ENCODE data around the gene CSH1. TPM values are rescaled to one million over a fixed set of nuclear protein-coding genes. Genes with fewer than 3 reads are reported as not detected.
"Not testable (repeated sequence)": the region's sequence is repeated elsewhere in the genome, so short reads cannot be mapped to it uniquely, and the experiment has no call there.

The CSH1 gene
- total RNA-seq: not detected

DNA sequence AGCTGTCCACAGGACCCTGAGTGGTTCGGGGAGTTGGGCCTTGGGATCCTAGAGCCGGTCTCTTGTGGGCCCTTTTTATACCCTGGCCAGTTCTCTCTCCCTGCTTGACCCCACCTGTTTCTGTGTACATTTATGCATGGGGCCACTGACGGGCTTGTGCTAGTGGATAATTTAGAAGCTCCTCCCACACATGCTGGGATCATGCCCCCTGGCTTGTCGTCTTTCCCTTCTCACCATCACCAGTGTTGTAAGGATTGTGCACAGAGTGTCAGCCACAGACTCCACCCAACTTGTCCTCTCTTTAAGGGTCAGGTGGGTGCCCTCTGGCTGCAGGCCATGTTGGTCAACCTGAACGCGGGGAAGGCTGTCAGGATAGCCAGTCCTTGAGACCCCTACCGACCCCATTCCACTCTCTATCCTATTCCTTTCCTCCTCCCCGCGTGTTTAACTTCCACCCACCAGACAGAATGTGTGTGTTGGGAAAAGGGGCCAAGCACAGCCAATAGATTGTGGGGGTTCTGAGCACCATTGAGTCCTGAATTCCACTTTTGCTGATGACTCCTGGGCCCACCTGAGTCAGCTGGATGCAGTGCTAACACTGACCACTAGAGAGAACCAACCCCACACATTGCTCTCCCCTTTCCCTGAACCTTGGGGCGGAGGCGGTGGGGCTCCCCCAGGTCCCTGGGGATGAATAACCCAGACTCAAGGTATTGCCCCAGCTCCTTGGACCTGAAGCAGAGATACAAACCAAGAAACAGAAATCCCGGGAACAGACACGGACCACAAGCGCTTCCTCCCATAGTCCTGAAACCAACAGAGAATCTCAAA lies at the start of gene CSH1:
Gene CSH1, minus strand, starts transcription at position 51 of the 831 bp plus-strand sequence. CDS start 63 bp downstream, outside the sequence.
- DNase-seq (ENCODE audit: low spot score); H3K27me3 Mint-ChIP-seq; H3K4me3 Mint-ChIP-seq; H3K27ac Mint-ChIP-seq; H3K4me1 Mint-ChIP-seq (ENCODE audit: low read depth in 2 of 2); H3K9me3 Mint-ChIP-seq; H3K36me3 Mint-ChIP-seq: not testable (repeated sequence)
- peak in 1 of 2 donors; percentile 45 for ATAC-seq

DNA sequence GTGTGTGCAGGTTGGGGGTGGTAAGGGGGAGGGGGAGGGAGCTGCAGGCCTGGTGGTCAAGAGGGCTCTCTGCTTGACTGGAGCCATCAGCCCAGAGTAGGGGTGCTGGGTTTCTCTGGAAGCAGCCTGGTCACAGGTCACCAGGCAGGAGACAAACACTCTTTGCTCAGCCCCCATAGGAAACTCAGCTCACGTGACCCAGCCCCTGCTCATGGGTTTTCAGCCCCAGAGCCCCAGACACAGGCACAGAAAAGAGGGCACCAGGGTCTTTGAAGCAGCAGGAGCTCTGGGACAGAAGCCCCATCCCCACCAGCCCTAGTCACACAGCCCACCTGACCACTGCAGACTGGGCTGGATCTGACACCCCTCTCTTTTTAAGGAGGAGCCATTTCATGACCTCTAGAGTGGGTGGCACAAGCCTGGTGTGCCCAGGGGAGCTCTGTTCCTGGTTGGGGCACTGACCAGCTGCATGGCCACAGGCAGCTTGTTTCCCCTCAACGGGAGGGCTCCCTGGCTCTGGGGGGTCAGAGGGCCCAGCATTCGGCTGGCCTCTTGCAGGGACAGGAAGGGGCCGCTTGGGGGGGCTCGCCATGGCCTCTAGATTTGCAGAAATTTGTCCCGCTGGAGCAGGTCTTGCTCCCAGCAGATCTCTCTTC lies 49.5 kb upstream of the CSH1 start:
- ATAC-seq (no peak), DNase-seq (ENCODE audit: low spot score) (no peak)
- H3K4me3 Mint-ChIP-seq: no peak overlapping the region
- peaks cover 0 to 6% of the 10 kb centered on the region in 2 donors for H3K27me3 Mint-ChIP-seq
- peaks cover 0 to 17% of the 10 kb centered on the region in 2 donors for H3K4me1 Mint-ChIP-seq (ENCODE audit: low read depth in 2 of 2)
- no peaks in the 10 kb centered on the region for H3K36me3 Mint-ChIP-seq
- no peaks in the 10 kb centered on the region for H3K9me3 Mint-ChIP-seq
- no peak overlapping the region for H3K27ac Mint-ChIP-seq

DNA sequence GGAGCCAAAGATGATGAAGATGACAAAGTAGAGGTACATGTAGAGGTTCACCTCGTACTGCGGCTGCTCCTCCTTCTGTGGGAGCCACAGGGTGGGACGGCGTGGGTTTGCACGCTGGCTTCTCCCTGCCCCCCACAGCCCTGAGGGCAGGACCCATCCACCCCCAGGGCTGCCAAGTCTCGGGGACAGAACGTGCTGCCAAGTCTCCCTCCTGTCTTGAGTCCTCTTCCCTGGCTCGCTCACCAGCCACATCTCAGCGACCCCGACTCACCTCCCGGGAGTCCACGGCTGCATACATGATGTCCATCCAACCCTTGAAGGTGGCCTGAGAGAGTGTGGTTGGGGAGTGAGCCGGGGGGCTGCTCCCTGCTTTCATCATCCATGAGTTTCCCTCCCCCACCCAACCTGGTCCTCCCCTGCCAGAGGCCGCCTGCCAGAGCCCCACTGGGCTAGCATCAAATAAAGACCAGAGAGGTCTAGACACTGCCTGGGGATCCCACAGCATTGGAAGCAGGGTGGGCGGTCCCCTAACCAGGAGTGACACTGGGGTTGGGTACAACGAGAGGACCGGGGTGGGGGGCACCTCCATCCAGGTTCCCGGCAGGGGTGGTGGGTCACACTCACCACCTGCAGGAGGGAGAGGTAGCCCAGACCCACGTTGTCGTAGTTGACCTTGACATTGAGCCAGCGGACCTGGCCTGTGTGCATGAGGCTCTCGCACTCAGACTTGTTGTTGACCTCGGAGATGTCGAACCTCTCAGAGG lies 48.5 kb upstream of the CSH1 start:
- H3K27me3 Mint-ChIP-seq: peaks cover 0 to 6% of the 10 kb centered on the region in 2 donors
- H3K9me3 Mint-ChIP-seq: no peaks in the 10 kb centered on the region
- ATAC-seq (no peak), DNase-seq (ENCODE audit: low spot score) (no peak)
- peaks cover 0 to 17% of the 10 kb centered on the region in 2 donors for H3K4me1 Mint-ChIP-seq (ENCODE audit: low read depth in 2 of 2)
- peak overlapping the region; percentile 15 for H3K4me3 Mint-ChIP-seq
- H3K36me3 Mint-ChIP-seq: no peaks in the 10 kb centered on the region
- H3K27ac Mint-ChIP-seq: no peak overlapping the region

DNA sequence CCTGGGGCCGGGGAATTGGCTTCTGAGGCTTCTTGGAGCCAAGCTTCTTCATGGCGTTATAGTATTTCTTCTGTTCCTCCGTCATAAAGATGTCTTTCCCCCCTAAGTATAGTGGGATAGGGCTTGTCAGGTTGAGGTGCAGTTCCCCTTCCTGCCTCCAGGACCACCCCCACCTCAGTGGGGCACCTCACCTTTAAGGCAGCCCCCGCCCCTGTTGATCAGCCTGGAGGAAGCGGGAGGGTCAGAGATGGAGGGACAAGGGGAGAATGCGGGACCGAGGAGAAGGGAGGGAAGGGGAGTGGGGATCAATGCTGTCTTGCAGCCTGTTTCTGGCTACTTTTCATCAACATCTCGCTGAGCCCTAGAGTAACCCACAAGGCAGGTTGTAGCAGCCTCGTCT lies 47.4 kb upstream of the CSH1 start:
- no peaks in the 10 kb centered on the region for H3K36me3 Mint-ChIP-seq
- H3K4me1 Mint-ChIP-seq (ENCODE audit: low read depth in 2 of 2): peaks cover 0 to 21% of the 10 kb centered on the region in 2 donors
- DNase-seq (ENCODE audit: low spot score) (no peak), ATAC-seq (no peak)
- H3K27ac Mint-ChIP-seq: no peak overlapping the region
- H3K4me3 Mint-ChIP-seq: no peak overlapping the region
- H3K9me3 Mint-ChIP-seq: no peaks in the 10 kb centered on the region
- H3K27me3 Mint-ChIP-seq: peaks cover 0 to 6% of the 10 kb centered on the region in 2 donors

GRCh38 chr17:63942309-63942985 lies 46.1 kb upstream of the CSH1 start:
- Mint-ChIP-seq H3K4me1 (ENCODE audit: low read depth in 2 of 2) (peaks cover 0 to 21% of the 10 kb centered on the region in 2 donors), H3K4me3 (no peak overlapping the region), H3K27ac (no peak overlapping the region), H3K27me3 (peaks cover 0 to 6% of the 10 kb centered on the region in 2 donors), H3K36me3 (no peaks in the 10 kb centered on the region), H3K9me3 (no peaks in the 10 kb centered on the region)
- DNase-seq (ENCODE audit: low spot score) (no peak), ATAC-seq (no peak)

DNA sequence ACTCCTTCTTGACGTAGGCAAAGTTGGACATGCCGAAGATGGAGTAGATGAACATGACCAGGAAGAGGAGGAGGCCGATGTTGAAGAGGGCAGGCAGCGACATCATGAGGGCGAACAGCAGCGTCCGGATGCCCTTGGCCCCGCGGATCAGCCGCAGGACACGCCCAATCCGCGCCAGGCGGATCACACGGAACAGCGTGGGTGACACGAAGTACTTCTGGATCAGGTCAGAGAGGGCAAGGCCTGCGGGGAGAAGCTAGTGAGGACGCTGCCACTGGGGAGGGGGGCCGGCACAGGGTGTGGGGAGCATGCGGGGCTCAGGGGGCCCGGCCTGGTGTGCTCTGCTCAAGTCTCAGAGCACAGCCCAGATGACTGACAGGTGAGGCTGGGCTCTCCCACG lies 45.4 kb upstream of the CSH1 start:
- DNase-seq (ENCODE audit: low spot score) (no peak), ATAC-seq (no peak)
- Mint-ChIP-seq H3K27me3 (peaks cover 0 to 6% of the 10 kb centered on the region in 2 donors), H3K9me3 (no peaks in the 10 kb centered on the region), H3K36me3 (no peaks in the 10 kb centered on the region), H3K4me3 (no peak overlapping the region), H3K27ac (peak overlapping the region in 1 of 2 donors; percentile 50), H3K4me1 (ENCODE audit: low read depth in 2 of 2) (peaks cover 0 to 20% of the 10 kb centered on the region in 2 donors)

DNA sequence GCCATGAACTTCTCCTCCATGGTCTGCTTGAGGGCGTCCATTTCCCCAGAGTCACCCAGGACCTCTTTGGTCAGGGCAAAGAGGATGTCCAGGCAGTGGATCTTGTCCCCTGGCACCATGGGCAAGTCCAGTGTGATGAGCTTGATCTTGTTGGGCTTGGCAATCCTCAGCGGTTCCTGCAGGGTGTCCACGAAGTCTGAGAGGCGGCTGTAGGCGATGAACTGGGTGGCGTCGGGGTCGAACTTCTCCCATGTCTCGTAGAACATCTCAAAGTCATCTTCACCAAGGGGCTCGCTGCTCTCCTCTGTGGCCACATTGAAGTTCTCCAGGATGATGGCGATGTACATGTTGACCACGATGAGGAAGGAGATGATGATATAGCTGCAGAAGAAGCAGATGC lies 44.8 kb upstream of the CSH1 start:
- Mint-ChIP-seq H3K4me1 (ENCODE audit: low read depth in 2 of 2) (peaks cover 0 to 15% of the 10 kb centered on the region in 2 donors), H3K27ac (peak overlapping the region in 1 of 2 donors; percentile 50), H3K27me3 (peaks cover 0 to 7% of the 10 kb centered on the region in 2 donors), H3K4me3 (no peak overlapping the region), H3K36me3 (no peaks in the 10 kb centered on the region), H3K9me3 (no peaks in the 10 kb centered on the region)
- ATAC-seq (no peak), DNase-seq (ENCODE audit: low spot score) (no peak)

DNA sequence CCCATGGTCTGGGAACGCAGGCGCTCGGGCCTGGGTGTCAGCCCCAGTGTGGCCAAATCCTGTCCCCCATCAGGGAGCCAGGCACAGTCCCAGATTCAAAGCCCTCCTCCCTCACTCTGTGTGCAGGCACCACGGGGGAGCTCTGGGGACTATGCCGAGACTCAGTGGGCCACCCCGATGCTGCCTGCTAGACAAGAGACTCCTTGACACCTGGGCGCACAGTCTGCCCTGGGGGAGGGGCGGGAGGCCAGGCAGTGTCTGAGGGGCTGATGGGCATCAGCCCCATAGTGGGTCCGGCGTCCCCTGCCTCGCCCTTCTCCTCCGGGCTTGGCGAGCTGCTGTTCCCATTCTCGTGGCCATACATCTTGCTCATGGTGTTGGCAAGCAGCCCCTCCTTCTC lies 44.2 kb upstream of the CSH1 start:
- H3K27ac Mint-ChIP-seq: no peak overlapping the region
- H3K36me3 Mint-ChIP-seq: no peaks in the 10 kb centered on the region
- peaks cover 0 to 9% of the 10 kb centered on the region in 2 donors for H3K27me3 Mint-ChIP-seq
- H3K4me3 Mint-ChIP-seq: no peak overlapping the region
- no peaks in the 10 kb centered on the region for H3K9me3 Mint-ChIP-seq
- ATAC-seq (no peak), DNase-seq (ENCODE audit: low spot score) (no peak)
- peaks cover 0 to 15% of the 10 kb centered on the region in 2 donors for H3K4me1 Mint-ChIP-seq (ENCODE audit: low read depth in 2 of 2)

DNA sequence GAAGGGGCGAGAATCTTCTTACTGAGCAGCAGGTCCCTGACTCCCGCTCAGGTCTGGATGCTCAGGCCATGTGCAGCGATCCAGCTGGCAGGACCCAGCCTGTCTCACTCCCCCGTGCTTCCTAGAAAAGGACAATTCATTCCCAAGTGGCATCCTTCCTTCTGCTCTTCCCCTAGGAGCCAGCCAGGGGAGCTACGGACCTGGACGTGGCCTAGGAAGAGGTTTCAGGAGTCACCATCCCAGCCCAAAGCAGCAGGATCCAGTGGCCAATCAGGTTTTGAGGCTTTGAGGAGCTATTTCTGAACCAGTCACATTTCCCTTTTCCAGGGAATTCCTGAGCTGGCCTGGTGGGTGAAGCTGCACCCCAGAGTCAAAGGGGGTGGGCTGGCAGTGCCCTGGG lies 43.5 kb upstream of the CSH1 start:
- Mint-ChIP-seq H3K4me3 (no peak overlapping the region), H3K4me1 (ENCODE audit: low read depth in 2 of 2) (peaks cover 0 to 10% of the 10 kb centered on the region in 2 donors), H3K9me3 (no peaks in the 10 kb centered on the region), H3K36me3 (no peaks in the 10 kb centered on the region), H3K27me3 (peaks cover 0 to 9% of the 10 kb centered on the region in 2 donors), H3K27ac (no peak overlapping the region)
- ATAC-seq (no peak), DNase-seq (ENCODE audit: low spot score) (no peak)

DNA sequence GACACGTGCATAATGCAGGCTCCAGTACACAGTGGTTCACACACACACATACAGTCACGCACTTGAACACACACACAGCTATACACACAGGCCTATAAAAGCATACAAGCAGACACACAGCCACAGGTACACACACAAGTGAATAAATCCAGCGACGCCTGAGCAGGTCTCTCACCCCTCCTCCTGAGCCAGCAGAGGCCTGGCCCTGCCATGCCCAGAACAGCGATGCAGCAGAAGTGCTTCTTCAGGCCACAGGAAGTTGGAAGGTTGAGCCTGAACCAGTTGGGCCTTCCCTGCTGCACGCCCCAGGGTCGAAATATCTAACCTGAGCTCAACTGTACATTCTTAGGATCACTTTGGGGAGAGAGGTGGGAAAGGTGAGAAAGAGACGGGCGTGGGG lies 43.0 kb upstream of the CSH1 start:
- Mint-ChIP-seq H3K36me3 (no peaks in the 10 kb centered on the region), H3K27me3 (peaks cover 0 to 9% of the 10 kb centered on the region in 2 donors), H3K4me3 (no peak overlapping the region), H3K27ac (no peak overlapping the region), H3K9me3 (no peaks in the 10 kb centered on the region), H3K4me1 (ENCODE audit: low read depth in 2 of 2) (peaks cover 0 to 10% of the 10 kb centered on the region in 2 donors)
- DNase-seq (ENCODE audit: low spot score) (no peak), ATAC-seq (no peak)

DNA sequence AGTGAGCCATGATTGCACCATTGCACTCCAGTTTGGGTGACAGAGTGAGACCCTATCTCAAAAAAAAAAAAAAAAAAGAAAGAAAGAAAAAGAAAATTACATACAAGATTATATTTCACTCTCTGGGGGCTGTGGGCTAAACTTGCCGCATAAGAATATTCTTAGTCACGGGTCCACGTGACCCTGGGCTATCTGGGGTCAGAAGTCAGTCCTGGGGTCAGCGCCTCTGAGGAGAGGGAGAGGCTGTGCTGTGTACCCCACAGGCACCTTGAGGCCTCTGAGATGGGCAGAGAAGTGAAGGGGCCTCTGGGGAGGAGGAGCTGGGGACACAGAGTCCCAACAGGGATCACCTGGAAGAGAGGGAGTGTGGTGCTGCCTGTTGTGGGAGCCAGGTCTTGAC lies 41.5 kb upstream of the CSH1 start:
- no peak for ATAC-seq
- H3K27ac Mint-ChIP-seq: peak overlapping the region in 1 of 2 donors; percentile 33
- no peaks in the 10 kb centered on the region for H3K9me3 Mint-ChIP-seq
- peaks cover 0 to 8% of the 10 kb centered on the region in 2 donors for H3K4me1 Mint-ChIP-seq (ENCODE audit: low read depth in 2 of 2)
- H3K36me3 Mint-ChIP-seq: no peaks in the 10 kb centered on the region
- H3K27me3 Mint-ChIP-seq: peaks cover 0 to 8% of the 10 kb centered on the region in 2 donors
- no peak overlapping the region for H3K4me3 Mint-ChIP-seq
- no peak for DNase-seq (ENCODE audit: low spot score)

GRCh38 chr17:63937319-63937718 lies 40.9 kb upstream of the CSH1 start:
- ATAC-seq: no peak
- H3K27me3 Mint-ChIP-seq: peaks cover 0 to 2% of the 10 kb centered on the region in 2 donors
- H3K9me3 Mint-ChIP-seq: no peaks in the 10 kb centered on the region
- no peak overlapping the region for H3K4me3 Mint-ChIP-seq
- DNase-seq (ENCODE audit: low spot score): no peak
- no peaks in the 10 kb centered on the region for H3K36me3 Mint-ChIP-seq
- no peak overlapping the region for H3K27ac Mint-ChIP-seq
- H3K4me1 Mint-ChIP-seq (ENCODE audit: low read depth in 2 of 2): peaks cover 3 to 7% of the 10 kb centered on the region in 2 donors

All from natural killer cell treated with Interleukin-12 subunit alpha and Interleukin-12 subunit beta and Interleukin-15 and Interleukin-18, amount 100 ng/mL, for 72 hours (primary cell).